ENCODE data around the gene GPR55. TPM values are rescaled to one million over a fixed set of nuclear protein-coding genes. Genes with fewer than 3 reads are reported as not detected.

Gene GPR55
- total RNA-seq, 6 experiments from 2014 or later = 0.06 to 0.12 (median 0.07) TPM; not detected in 3

DNA sequence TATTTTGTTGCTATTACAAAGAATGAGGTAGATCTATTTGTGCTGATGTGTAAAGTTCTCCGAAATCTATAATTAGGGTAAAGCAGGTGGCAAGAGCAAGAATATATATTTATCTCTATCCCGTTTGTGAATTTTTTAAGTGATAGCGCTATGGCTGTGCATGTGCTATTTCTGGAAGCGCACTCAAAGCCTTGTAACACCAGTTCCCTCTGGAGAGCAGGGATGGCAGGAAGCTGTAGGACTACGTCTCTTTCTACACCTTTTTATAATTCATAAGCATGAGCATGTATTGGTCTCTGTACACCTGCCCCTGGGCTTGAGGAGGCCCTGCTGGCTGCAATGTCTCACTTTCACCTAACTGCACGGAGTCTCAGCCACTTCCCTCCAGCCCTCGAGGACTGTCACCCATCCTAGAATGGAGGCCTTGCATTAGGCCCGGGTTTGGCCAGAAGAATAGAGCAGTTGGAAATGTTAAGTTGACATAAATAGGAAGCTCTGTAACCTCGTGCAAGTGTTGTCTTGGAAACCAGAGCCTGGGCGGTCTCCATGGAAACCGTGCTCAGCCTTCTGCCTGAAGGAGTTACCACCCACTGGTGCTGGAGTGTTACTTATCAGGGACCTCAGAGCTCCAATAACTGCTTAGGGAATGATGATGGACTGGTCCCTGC lies 39.4 kb downstream of the GPR55 start:
- Histone ChIP-seq H3K27ac (no peak overlapping the region), H3K36me3 (no peaks in the 10 kb centered on the region), H3K9me3 (no peaks in the 10 kb centered on the region), H3K4me1 (no peaks in the 10 kb centered on the region), H3K27me3 (no peaks in the 10 kb centered on the region), H3K4me3 (no peak overlapping the region)
- intact Hi-C loops (cut with DNase I) = no loop called here
- TF ChIP-seq POLR2A (IDR thresholded peaks at IDR 0.05) = no peak
- TF ChIP-seq, protein P1, sequence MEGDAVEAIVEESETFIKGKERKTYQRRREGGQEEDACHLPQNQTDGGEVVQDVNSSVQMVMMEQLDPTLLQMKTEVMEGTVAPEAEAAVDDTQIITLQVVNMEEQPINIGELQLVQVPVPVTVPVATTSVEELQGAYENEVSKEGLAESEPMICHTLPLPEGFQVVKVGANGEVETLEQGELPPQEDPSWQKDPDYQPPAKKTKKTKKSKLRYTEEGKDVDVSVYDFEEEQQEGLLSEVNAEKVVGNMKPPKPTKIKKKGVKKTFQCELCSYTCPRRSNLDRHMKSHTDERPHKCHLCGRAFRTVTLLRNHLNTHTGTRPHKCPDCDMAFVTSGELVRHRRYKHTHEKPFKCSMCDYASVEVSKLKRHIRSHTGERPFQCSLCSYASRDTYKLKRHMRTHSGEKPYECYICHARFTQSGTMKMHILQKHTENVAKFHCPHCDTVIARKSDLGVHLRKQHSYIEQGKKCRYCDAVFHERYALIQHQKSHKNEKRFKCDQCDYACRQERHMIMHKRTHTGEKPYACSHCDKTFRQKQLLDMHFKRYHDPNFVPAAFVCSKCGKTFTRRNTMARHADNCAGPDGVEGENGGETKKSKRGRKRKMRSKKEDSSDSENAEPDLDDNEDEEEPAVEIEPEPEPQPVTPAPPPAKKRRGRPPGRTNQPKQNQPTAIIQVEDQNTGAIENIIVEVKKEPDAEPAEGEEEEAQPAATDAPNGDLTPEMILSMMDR (IDR thresholded peaks at IDR 0.05) = no peak
- 60% methylated on average over 9 of the region's 11 CpGs for WGBS (ENCODE audit: insufficient coverage, low coverage, low lambda C conversion rate, missing lambda C conversion rate)
- ATAC-seq (no peak), DNase-seq (no peak)

DNA sequence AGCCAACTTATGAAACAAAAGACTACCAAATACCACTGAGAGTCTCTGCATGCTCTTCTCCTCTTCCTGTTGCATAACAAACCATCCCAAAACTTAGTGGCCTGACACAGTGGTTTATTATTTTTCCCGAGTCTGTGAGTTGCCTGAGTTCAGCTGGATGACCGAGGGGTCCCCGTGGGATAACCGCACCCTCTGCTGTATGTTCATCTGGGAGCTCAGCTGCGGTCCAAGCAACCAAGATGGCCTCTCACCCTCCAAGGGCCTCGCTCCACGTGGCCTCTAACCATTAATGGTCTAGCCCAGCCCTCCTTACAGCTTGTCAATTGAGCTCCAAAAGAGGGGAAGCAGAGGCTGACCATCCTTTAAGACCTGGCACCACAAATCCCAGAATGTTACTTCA lies 43.2 kb downstream of the GPR55 start:
- no peaks in the 10 kb centered on the region for H3K4me1 ChIP-seq
- no peak for TF ChIP-seq POLR2A (IDR thresholded peaks at IDR 0.05)
- TF ChIP-seq, protein P1 (IDR thresholded peaks at IDR 0.05) = no peak
- no peaks in the 10 kb centered on the region for H3K27me3 ChIP-seq
- 40% methylated on average over 2 of the region's 7 CpGs for WGBS (ENCODE audit: insufficient coverage, low coverage, low lambda C conversion rate, missing lambda C conversion rate)
- no peak overlapping the region for H3K27ac ChIP-seq
- ATAC-seq (no peak), DNase-seq (peak in 2 of 3 donors; percentile 8 to 28)
- intact Hi-C loops (cut with DNase I) = no loop called here
- no peak overlapping the region for H3K4me3 ChIP-seq
- H3K9me3 ChIP-seq = no peaks in the 10 kb centered on the region
- no peaks in the 10 kb centered on the region for H3K36me3 ChIP-seq

DNA sequence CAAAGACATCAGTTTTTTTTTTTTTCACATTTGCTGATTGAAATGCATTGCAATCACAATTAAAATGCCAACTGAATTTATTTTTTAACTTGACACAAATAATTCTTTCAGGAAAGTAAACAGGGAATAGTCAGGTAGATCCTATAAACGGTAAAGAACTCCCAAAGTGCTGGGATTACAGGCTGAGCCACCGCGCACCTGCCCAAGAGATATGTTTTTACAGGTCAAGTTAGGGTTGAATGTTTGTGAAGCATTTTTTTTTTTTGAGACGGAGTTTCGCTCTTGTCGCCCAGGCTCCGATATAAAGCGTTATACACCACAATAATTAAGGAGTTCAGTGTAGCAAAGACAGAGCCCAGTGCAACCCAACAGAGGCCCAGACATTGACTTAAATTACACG lies 45.2 kb downstream of the GPR55 start:
- intact Hi-C loops (cut with DNase I) = no loop called here
- H3K27me3 ChIP-seq = no peaks in the 10 kb centered on the region
- no peaks in the 10 kb centered on the region for H3K9me3 ChIP-seq
- no peak overlapping the region for H3K27ac ChIP-seq
- no peak for ATAC-seq
- H3K4me1 ChIP-seq = no peaks in the 10 kb centered on the region
- H3K36me3 ChIP-seq = no peaks in the 10 kb centered on the region
- no peak for TF ChIP-seq POLR2A (IDR thresholded peaks at IDR 0.05)
- TF ChIP-seq, protein P1 (IDR thresholded peaks at IDR 0.05) = no peak
- no peak for DNase-seq
- no peak overlapping the region for H3K4me3 ChIP-seq
- 92% methylated on average over 9 of the region's 9 CpGs for WGBS (ENCODE audit: insufficient coverage, low coverage, low lambda C conversion rate, missing lambda C conversion rate)

DNA sequence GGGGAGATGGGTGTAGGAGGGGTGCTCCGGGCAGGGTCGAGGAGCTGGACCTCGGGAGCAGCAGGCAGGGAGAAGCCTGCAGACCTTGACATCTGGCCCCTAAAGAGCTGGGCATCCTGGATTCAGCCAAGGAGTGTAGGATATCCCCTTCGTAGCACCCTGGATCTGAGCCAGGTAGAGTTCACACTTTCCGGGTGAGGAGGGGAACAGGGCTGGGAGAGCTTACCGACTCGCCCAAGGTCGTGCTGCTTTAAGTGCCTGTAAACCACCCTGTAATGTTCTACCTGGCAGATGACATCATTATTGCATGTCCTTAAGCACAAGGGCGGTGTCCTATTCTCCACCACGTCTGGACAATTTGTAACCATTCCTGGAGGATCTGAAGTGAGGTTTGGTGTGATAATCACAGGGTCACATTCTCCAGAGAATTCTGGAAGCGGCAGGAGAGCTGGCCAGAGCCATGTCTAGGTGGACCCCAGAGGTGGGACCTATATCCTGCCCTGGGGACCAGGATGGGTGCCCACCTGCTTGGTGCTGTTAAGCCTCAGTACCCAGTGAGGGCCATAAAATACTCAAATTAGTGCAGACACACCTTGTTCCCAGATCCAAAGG lies 45.7 kb downstream of the GPR55 start:
- Histone ChIP-seq H3K9me3 (no peaks in the 10 kb centered on the region), H3K36me3 (no peaks in the 10 kb centered on the region), H3K27me3 (no peaks in the 10 kb centered on the region), H3K4me3 (no peak overlapping the region), H3K4me1 (no peaks in the 10 kb centered on the region), H3K27ac (no peak overlapping the region)
- DNase-seq (peak in 1 of 3 donors; percentile 27), ATAC-seq (no peak)
- intact Hi-C loops (cut with DNase I) = no loop called here
- 92% methylated on average over 5 of the region's 11 CpGs for WGBS (ENCODE audit: insufficient coverage, low coverage, low lambda C conversion rate, missing lambda C conversion rate)
- TF ChIP-seq, protein P1 (IDR thresholded peaks at IDR 0.05) = no peak
- no peak for TF ChIP-seq POLR2A (IDR thresholded peaks at IDR 0.05)
